ENCODE results near the gene ZNF324.
A peak's percentile ranks its signal among the peaks of the same experiment; 100 is the strongest.
"Not testable (repeated sequence)": the region's sequence is repeated elsewhere in the genome, so short reads cannot be mapped to it uniquely, and the experiment has no call there.

ZNF324 gene

GRCh38 chr19:58483776-58484175 lies 16.9 kb downstream of the ZNF324 start:
- Histone ChIP-seq H3K9me3 (ENCODE audit: insufficient read depth, low read depth, low read length) (no peaks in the 10 kb centered on the region), H3K36me3 (ENCODE audit: insufficient read depth, low read depth, low read length) (peaks cover 3% of the 10 kb centered on the region; the same call in 1 of the 2 replicates), H3K4me3 (ENCODE audit: low read length) (no peak overlapping the region), H3K27me3 (ENCODE audit: insufficient read depth, low read length) (no peaks in the 10 kb centered on the region), H3K27ac (ENCODE audit: low read length) (no peak overlapping the region), H3K9ac (ENCODE audit: low read depth, low read length) (no peak overlapping the region), H3K4me1 (ENCODE audit: insufficient read depth, low read length) (no peaks in the 10 kb centered on the region)

DNA sequence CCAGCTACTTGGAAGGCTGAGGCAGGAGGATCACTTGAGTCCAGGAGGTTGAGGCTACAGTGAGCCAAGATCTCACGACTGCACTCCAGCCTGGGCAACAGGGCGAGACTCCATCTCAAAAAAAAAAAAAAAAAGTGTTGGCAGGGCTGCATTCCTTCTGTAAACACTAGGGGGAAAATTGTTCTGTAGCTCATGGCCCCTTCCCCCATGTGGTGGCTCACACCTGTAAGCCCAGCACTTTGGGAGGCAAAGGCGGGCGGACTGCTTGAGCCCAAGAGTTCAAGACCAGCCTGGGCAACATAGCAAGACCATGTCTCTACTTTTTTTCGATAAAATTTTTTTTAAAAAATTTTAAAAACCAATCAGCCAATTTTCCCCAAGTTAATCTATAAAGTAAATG lies 17.5 kb downstream of the ZNF324 start:
- H3K27me3 ChIP-seq (ENCODE audit: insufficient read depth, low read length); H3K36me3 ChIP-seq (ENCODE audit: insufficient read depth, low read depth, low read length); H3K4me3 ChIP-seq (ENCODE audit: low read length); H3K27ac ChIP-seq (ENCODE audit: low read length); H3K9ac ChIP-seq (ENCODE audit: low read depth, low read length); H3K4me1 ChIP-seq (ENCODE audit: insufficient read depth, low read length); H3K9me3 ChIP-seq (ENCODE audit: insufficient read depth, low read depth, low read length): not testable (repeated sequence)

DNA sequence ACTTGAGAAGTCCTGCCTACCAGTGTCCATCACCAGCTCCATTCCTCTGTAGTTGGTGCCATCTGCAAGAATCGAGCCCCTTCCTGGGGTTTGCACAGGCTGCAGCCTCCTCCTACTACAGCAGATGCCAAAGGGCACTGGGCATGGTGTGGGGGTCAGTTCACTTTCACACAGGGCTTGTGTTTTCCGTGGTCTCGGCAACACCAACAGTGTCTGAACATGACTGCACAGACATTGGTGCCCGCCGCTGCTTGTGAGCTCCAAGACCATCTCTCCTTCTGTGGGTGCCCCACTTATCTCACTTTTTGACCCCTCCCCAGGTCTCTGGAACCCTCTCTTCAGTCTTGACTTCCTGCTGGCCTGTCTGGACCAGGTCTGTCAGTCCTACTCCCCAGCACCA lies 24.5 kb downstream of the ZNF324 start:
- Histone ChIP-seq H3K27ac (ENCODE audit: low read length) (no peak overlapping the region), H3K36me3 (ENCODE audit: insufficient read depth, low read depth, low read length) (no peaks in the 10 kb centered on the region), H3K9me3 (ENCODE audit: insufficient read depth, low read depth, low read length) (no peaks in the 10 kb centered on the region), H3K9ac (ENCODE audit: low read depth, low read length) (no peak overlapping the region), H3K27me3 (ENCODE audit: insufficient read depth, low read length) (no peaks in the 10 kb centered on the region), H3K4me1 (ENCODE audit: insufficient read depth, low read length) (no peaks in the 10 kb centered on the region), H3K4me3 (ENCODE audit: low read length) (no peak overlapping the region)

DNA sequence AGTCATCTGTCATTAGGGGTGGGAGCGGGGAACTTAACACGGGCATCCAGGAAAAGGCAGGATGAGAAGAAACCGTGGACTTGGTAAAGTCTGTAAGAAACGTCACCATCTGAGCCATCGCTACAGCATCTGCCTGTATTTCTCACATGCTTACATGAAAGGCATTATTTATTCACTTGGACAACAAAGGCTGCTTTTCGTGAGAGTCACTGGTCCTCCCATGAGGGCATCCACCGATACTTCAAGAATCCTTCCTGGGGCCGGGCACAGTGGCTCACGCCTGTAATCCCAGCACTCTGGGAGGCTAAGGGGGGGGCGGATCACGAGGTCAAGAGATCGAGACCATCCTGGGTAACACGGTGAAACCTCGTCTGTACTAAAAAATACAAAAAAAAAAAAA lies 25.4 kb downstream of the ZNF324 start:
- H3K27ac ChIP-seq (ENCODE audit: low read length): no peak overlapping the region

GRCh38 chr19:58497634-58498170 lies 30.8 kb downstream of the ZNF324 start:
- H3K27me3 ChIP-seq (ENCODE audit: insufficient read depth, low read length): no peaks in the 10 kb centered on the region
- no peak overlapping the region; the same call in 1 of the 2 replicates for H3K4me3 ChIP-seq (ENCODE audit: low read length)
- H3K4me1 ChIP-seq (ENCODE audit: insufficient read depth, low read length): peaks cover 6% of the 10 kb centered on the region; the same call in 1 of the 2 replicates
- no peaks in the 10 kb centered on the region for H3K9me3 ChIP-seq (ENCODE audit: insufficient read depth, low read depth, low read length)
- no peak overlapping the region for H3K27ac ChIP-seq (ENCODE audit: low read length)
- no peaks in the 10 kb centered on the region for H3K36me3 ChIP-seq (ENCODE audit: insufficient read depth, low read depth, low read length)
- no peak overlapping the region for H3K9ac ChIP-seq (ENCODE audit: low read depth, low read length)

More for the DNA sequence above, 25.4 kb downstream of the ZNF324 start:
- Histone ChIP-seq H3K4me1 (ENCODE audit: insufficient read depth, low read length) (no peaks in the 10 kb centered on the region), H3K9me3 (ENCODE audit: insufficient read depth, low read depth, low read length) (no peaks in the 10 kb centered on the region), H3K9ac (ENCODE audit: low read depth, low read length) (no peak overlapping the region), H3K36me3 (ENCODE audit: insufficient read depth, low read depth, low read length) (no peaks in the 10 kb centered on the region), H3K4me3 (ENCODE audit: low read length) (no peak overlapping the region), H3K27me3 (ENCODE audit: insufficient read depth, low read length) (no peaks in the 10 kb centered on the region)

GRCh38 chr19:58498316-58499020 lies 31.6 kb downstream of the ZNF324 start:
- Histone ChIP-seq H3K36me3 (ENCODE audit: insufficient read depth, low read depth, low read length) (no peaks in the 10 kb centered on the region), H3K27me3 (ENCODE audit: insufficient read depth, low read length) (no peaks in the 10 kb centered on the region), H3K9ac (ENCODE audit: low read depth, low read length) (peak overlapping the region; percentile 71; the same call in 1 of the 2 replicates), H3K27ac (ENCODE audit: low read length) (no peak overlapping the region), H3K9me3 (ENCODE audit: insufficient read depth, low read depth, low read length) (no peaks in the 10 kb centered on the region), H3K4me3 (ENCODE audit: low read length) (peak overlapping the region; percentile 97), H3K4me1 (ENCODE audit: insufficient read depth, low read length) (peaks cover 6% of the 10 kb centered on the region; the same call in 1 of the 2 replicates)

DNA sequence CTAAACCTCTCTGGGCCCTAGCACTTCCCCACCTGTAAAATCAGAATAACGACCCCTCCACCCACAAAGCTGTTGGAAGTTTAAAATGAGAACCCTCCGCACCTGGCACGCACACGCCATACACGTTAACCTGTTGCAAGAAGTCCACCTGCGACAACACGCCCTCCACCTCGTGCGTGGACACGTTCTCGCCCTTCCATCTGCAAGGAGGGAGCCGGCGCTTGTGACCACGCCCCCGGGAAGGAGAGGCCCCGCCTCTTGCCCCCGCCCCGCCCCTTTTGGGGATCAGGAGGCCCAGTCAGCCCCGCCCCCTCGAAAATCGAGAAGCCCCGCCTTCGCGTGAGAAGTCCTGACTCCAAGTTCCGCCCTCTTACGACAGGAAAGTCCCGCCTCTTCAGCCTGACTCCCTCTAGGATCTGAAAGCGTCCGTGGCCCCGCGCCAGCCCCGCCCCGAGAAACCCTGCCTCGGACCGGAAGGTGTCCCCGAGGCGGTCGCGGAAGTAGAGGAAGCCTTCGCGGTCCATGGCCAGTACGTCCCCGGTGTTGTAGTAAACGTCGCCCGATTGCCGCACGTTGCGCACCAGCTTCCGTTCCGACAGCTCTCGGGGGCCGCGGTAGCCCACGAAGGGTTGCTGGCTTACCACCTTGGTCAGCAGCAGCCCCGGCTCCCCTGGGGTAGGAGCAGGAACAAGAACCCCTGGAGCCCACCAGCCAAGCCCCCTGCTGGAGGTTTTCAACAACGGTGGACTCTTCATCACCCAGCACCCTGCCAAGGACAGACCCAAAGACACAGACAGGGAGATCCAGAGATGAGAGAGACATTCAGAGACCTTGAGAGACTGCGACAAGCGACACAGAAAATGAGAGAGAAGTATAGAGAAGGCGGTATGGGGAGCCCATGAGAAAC lies 32.4 kb downstream of the ZNF324 start:
- H3K4me1 ChIP-seq (ENCODE audit: insufficient read depth, low read length): peaks cover 6% of the 10 kb centered on the region; the same call in 1 of the 2 replicates
- peak overlapping the region; percentile 82 for H3K9ac ChIP-seq (ENCODE audit: low read depth, low read length)
- peak overlapping the region; percentile 97 for H3K4me3 ChIP-seq (ENCODE audit: low read length)
- H3K9me3 ChIP-seq (ENCODE audit: insufficient read depth, low read depth, low read length): no peaks in the 10 kb centered on the region
- H3K36me3 ChIP-seq (ENCODE audit: insufficient read depth, low read depth, low read length): no peaks in the 10 kb centered on the region
- H3K27ac ChIP-seq (ENCODE audit: low read length): peak overlapping the region; percentile 78
- H3K27me3 ChIP-seq (ENCODE audit: insufficient read depth, low read length): no peaks in the 10 kb centered on the region

GRCh38 chr19:58500242-58500641 lies 33.4 kb downstream of the ZNF324 start:
- Histone ChIP-seq H3K27ac (ENCODE audit: low read length) (no peak overlapping the region), H3K9ac (ENCODE audit: low read depth, low read length) (no peak overlapping the region), H3K4me3 (ENCODE audit: low read length) (peak overlapping the region; percentile 77), H3K9me3 (ENCODE audit: insufficient read depth, low read depth, low read length) (no peaks in the 10 kb centered on the region), H3K27me3 (ENCODE audit: insufficient read depth, low read length) (no peaks in the 10 kb centered on the region), H3K4me1 (ENCODE audit: insufficient read depth, low read length) (peaks cover 6% of the 10 kb centered on the region; the same call in 1 of the 2 replicates), H3K36me3 (ENCODE audit: insufficient read depth, low read depth, low read length) (no peaks in the 10 kb centered on the region)

- not testable (repeated sequence) for H3K4me3 ChIP-seq (ENCODE audit: low read length); H3K9me3 ChIP-seq (ENCODE audit: insufficient read depth, low read depth, low read length); H3K27me3 ChIP-seq (ENCODE audit: insufficient read depth, low read length); H3K4me1 ChIP-seq (ENCODE audit: insufficient read depth, low read length); H3K27ac ChIP-seq (ENCODE audit: low read length); H3K36me3 ChIP-seq (ENCODE audit: insufficient read depth, low read depth, low read length); H3K9ac ChIP-seq (ENCODE audit: low read depth, low read length)
Observed at GRCh38 chr19:58507602-58508223, 40.8 kb downstream of the ZNF324 start.

DNA sequence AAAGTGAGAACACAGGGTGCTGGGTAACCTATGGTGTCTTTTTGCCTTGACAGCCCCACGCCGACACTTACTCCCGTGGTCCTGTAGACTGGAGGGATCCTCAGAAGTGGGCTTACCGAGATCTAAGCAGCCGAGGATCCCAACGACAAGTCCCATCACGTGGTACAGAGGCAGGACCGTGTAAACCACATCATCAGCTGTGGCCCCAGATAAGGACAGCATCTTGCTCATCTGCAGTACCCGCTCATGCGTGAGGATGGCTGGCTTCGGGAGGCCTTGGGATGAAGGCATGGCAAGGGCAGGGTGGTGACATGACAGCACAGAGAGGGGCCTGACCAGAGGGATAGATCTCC lies 42.8 kb downstream of the ZNF324 start:
- Histone ChIP-seq H3K4me1 (ENCODE audit: insufficient read depth, low read length) (peaks cover 4% of the 10 kb centered on the region; the same call in 1 of the 2 replicates), H3K27ac (ENCODE audit: low read length) (no peak overlapping the region)

DNA sequence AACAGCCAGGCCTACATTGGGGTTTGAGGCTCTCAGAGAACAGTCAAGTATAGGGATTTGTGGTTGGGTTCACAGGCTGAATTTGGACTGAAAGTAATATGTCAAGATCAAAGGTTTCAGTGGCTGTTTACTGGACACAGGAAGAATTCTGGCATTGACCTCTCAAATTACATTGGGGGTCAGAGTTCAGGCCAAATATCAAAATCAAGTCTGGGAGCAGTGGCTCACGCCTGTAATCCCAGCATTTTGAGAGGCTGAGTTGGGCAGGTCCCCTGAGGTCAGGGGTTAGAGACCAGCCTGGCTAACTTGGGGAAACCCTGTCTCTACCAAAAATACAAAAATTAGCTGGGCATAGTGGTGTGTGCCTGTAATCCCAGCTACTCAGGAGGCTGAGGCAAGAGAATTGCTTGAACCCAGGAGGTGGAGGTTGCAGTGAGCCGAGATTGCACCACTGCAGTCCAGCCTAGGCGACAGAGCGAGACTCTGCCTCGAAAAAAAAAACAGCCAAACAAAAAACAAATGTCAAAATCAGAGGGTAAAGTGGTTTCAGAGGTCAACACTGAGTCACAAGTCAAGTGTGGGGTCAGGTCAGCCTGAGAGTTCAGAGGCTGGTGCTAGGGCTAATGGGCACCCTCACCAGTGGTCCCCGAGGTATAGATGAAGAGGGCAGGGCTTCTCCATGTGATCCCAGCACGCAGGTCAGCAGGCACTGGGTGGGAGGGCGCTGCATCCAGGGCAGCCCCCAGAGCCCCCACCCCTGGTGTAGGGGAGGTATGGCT lies 43.4 kb downstream of the ZNF324 start:
- Histone ChIP-seq H3K27ac (ENCODE audit: low read length) (no peak overlapping the region), H3K9ac (ENCODE audit: low read depth, low read length) (no peak overlapping the region), H3K36me3 (ENCODE audit: insufficient read depth, low read depth, low read length) (no peaks in the 10 kb centered on the region), H3K4me1 (ENCODE audit: insufficient read depth, low read length) (peaks cover 5% of the 10 kb centered on the region; the same call in 1 of the 2 replicates), H3K4me3 (ENCODE audit: low read length) (no peak overlapping the region), H3K9me3 (ENCODE audit: insufficient read depth, low read depth, low read length) (no peaks in the 10 kb centered on the region), H3K27me3 (ENCODE audit: insufficient read depth, low read length) (no peaks in the 10 kb centered on the region)

More for the DNA sequence above, 42.8 kb downstream of the ZNF324 start:
- Histone ChIP-seq H3K9me3 (ENCODE audit: insufficient read depth, low read depth, low read length) (no peaks in the 10 kb centered on the region), H3K4me3 (ENCODE audit: low read length) (no peak overlapping the region), H3K36me3 (ENCODE audit: insufficient read depth, low read depth, low read length) (no peaks in the 10 kb centered on the region), H3K9ac (ENCODE audit: low read depth, low read length) (no peak overlapping the region), H3K27me3 (ENCODE audit: insufficient read depth, low read length) (no peaks in the 10 kb centered on the region)
